BE2C (cell line): Measurements from ENCODE around the gene BCL2L14.
"Not testable (repeated sequence)": the region's sequence is repeated elsewhere in the genome, so short reads cannot be mapped to it uniquely, and the experiment has no call there.

Experiments
- DNase-seq: peaks from one replicate; pipeline ENCODE4 v3.0.0-alpha.2; 2020
- H3K27me3 ChIP-seq: fragments of 250-450 bp; sonication (Bioruptor Pico); 2 replicates; pipeline ENCODE4 v1.5.1; 2020; ENCODE audit warnings: mild to moderate bottlenecking
- H3K36me3 ChIP-seq: fragments of 250-450 bp; sonication (Bioruptor Pico); 2 replicates; pipeline ENCODE4 v1.5.1; 2020; ENCODE audit warnings: mild to moderate bottlenecking
- H3K4me1 ChIP-seq: fragments of 250-450 bp; sonication (Bioruptor Pico); 2 replicates; pipeline ENCODE4 v1.5.1; 2020
- H3K4me3 ChIP-seq: 2 replicates; pipeline ENCODE4 v1.5.1; 2011; ENCODE audit warnings: low read depth, low read length
- H3K9me3 ChIP-seq: fragments of 250-450 bp; sonication (Bioruptor Pico); 2 replicates; pipeline ENCODE4 v1.5.1; 2020
- CTCF ChIP-seq: IDR thresholded peaks from 2 replicates; pipeline ENCODE4 v1.5.1; 2012; ENCODE audit warnings: mild to moderate bottlenecking, low read depth, low read length

Gene BCL2L14

GRCh38 chr12:12099102-12099501 lies 28.4 kb downstream of the BCL2L14 start:
- peak; percentile 24 for DNase-seq
- TF ChIP-seq CTCF: no peak
- Histone ChIP-seq H3K27me3 (no peaks in the 10 kb centered on the region), H3K9me3 (no peaks in the 10 kb centered on the region), H3K4me3 (no peak overlapping the region), H3K36me3 (no peaks in the 10 kb centered on the region), H3K4me1 (peaks cover 12% of the 10 kb centered on the region)

- Histone ChIP-seq H3K9me3 (peaks cover 3% of the 10 kb centered on the region; the same call in 1 of the 2 replicates), H3K4me1 (no peaks in the 10 kb centered on the region), H3K27me3 (no peaks in the 10 kb centered on the region), H3K4me3 (no peak overlapping the region), H3K36me3 (no peaks in the 10 kb centered on the region)
- no peak for DNase-seq
- no peak for TF ChIP-seq CTCF
These were observed 36.9 kb downstream of the BCL2L14 start for GRCh38 chr12:12107678-12108077.

- peaks cover 3% of the 10 kb centered on the region; the same call in 1 of the 2 replicates for H3K9me3 ChIP-seq
- H3K36me3 ChIP-seq: 0 out of 2 replicates have a peak, but pooled peaks cover 2% of the 10 kb centered on the region
- no peak for DNase-seq
- H3K27me3 ChIP-seq: no peaks in the 10 kb centered on the region
- no peak for TF ChIP-seq CTCF
- H3K4me1 ChIP-seq: no peaks in the 10 kb centered on the region
- H3K4me3 ChIP-seq: no peak overlapping the region
These were observed 37.8 kb downstream of the BCL2L14 start for GRCh38 chr12:12108441-12109058.

GRCh38 chr12:12110923-12111555 lies 40.3 kb downstream of the BCL2L14 start:
- not testable (repeated sequence) for H3K4me3 ChIP-seq, H3K4me1 ChIP-seq, H3K36me3 ChIP-seq

GRCh38 chr12:12115514-12115913 lies 44.8 kb downstream of the BCL2L14 start:
- Histone ChIP-seq H3K4me3 (no peak overlapping the region), H3K9me3 (no peaks in the 10 kb centered on the region), H3K4me1 (no peaks in the 10 kb centered on the region), H3K27me3 (no peaks in the 10 kb centered on the region), H3K36me3 (peaks cover 4% of the 10 kb centered on the region; the same call in 1 of the 2 replicates)
- DNase-seq: no peak
- TF ChIP-seq CTCF: no peak

More at GRCh38 chr12:12110923-12111555, 40.3 kb downstream of the BCL2L14 start:
- DNase-seq, H3K9me3 ChIP-seq, H3K27me3 ChIP-seq: not testable (repeated sequence)

- no peak for DNase-seq
- no peak for TF ChIP-seq CTCF
- no peaks in the 10 kb centered on the region for H3K27me3 ChIP-seq
- no peaks in the 10 kb centered on the region for H3K4me1 ChIP-seq
- no peak overlapping the region for H3K4me3 ChIP-seq
- no peaks in the 10 kb centered on the region for H3K9me3 ChIP-seq
- H3K36me3 ChIP-seq: peaks cover 13% of the 10 kb centered on the region
These were observed 45.9 kb downstream of the BCL2L14 start for GRCh38 chr12:12116677-12117076.
